Heart right ventricle (tissue), 16 donors: ENCODE data around the gene SCN5A. TPM values are rescaled to one million over a fixed set of nuclear protein-coding genes. Genes with fewer than 3 reads are reported as not detected.

ENCODE experiments used
- ATAC-seq, 8 donors: fragments of 200-7000 bp; cut with Tn5 transposase; one replicate each; pipeline ENCODE4 v1.9.1; 2020; ENCODE audit warnings: mild to moderate bottlenecking in 8 of 8, moderate library complexity in 8 of 8, moderate number of reproducible peaks in 1 of 8
- DNase-seq, 2 donors: peaks; one replicate each; pipeline ENCODE4 v3.0.0-alpha.2; 2020
- H3K27ac ChIP-seq, 10 donors: fragments of 200-600 bp; sonication (generic) in 2 of 10; one replicate each; pipeline versions ENCODE4 v1.5.0 to v1.8.0; 2020 to 2022; ENCODE audit warnings: mild to moderate bottlenecking in 3 of 10
- H3K27me3 ChIP-seq, 7 donors: fragments of 200-600 bp; one replicate each; pipeline ENCODE4 v1.8.0; 2021 to 2022; ENCODE audit warnings: mild to moderate bottlenecking in 2 of 7
- H3K36me3 ChIP-seq, 9 donors: fragments of 200-600 bp; sonication (generic) in 1 of 9; one replicate each; pipeline versions ENCODE4 v1.5.0 to v1.8.0; 2020 to 2022; ENCODE audit warnings: mild to moderate bottlenecking in 2 of 9
- H3K4me1 ChIP-seq, 9 donors: fragments of 200-600 bp; sonication (generic) in 1 of 9; one replicate each; pipeline versions ENCODE4 v1.5.0 to v1.8.0; 2020 to 2022; ENCODE audit warnings: mild to moderate bottlenecking in 4 of 9
- H3K4me3 ChIP-seq, 10 donors: fragments of 200-600 bp; sonication (generic) in 2 of 10; one replicate each; pipeline versions ENCODE4 v1.5.0 to v1.8.0; 2020 to 2022; ENCODE audit warnings: mild to moderate bottlenecking in 7 of 10, moderate library complexity in 2 of 10
- H3K9me3 ChIP-seq, 11 donors: fragments of 200-600 bp in 10 of 11; sonication (generic) in 2 of 11; one replicate each; pipeline versions ENCODE4 v1.5.0 to v1.8.0; 2013 to 2022; ENCODE audit warnings: mild to moderate bottlenecking in 2 of 11, control low read depth in 1 of 11, moderate library complexity in 1 of 11
- WGBS, 2 donors: extraction: QIAGEN DNeasy Blood & Tissue Kit; methylation state at CpG; one replicate each; pipeline ENCODE4 v1.1.7; 2013; ENCODE audit warnings: inconsistent platforms in 1 of 2; 5-methylcytosine and 5-hydroxymethylcytosine counted together
- intact Hi-C, 10 donors: fragments of 100-400 bp; cut with DNase I; formaldehyde crosslinking; loops; one replicate each; pipeline versions ENCODE4 v1.11.1 to v1.14.2; 2022
- polyA plus RNA-seq, 2 donors: library from polyadenylated mRNA; stranded (reverse); fragments of 200-250 nt; gene quantifications; one replicate each; pipeline ENCODE4 v1.2.3, GENCODE V29; 2013
- total RNA-seq, 10 donors: library from RNA; stranded (reverse); fragmentation: NEBNext Ultra II Directional in 3 of 10; extraction: Animal tissue kit (Norgen Biotek cat#: 25700) in 3 of 10; gene quantifications; one replicate each; pipeline versions ENCODE4 v1.2.1 to v1.2.4, GENCODE V29; 2021 to 2023
- TF ChIP-seq, protein P1 (sequence below), 9 donors: fragments of 200-600 bp; sonication (generic) in 2 of 9; IDR thresholded peaks; one replicate each; pipeline versions ENCODE4 v1.5.0 to v1.8.0; 2021 to 2022; ENCODE audit warnings: antibody characterized with exemption in 9 of 9, mild to moderate bottlenecking in 5 of 9, moderate library complexity in 1 of 9
- donor health status: Arrhythmogenic right ventricular cardiomyopathy.
- donor health status: ischemic (EF 13 %, LVEDD 7.1; RV severe dilation, severe dysfunction).
- donor health status: healthy with polysubstance abuse.
- donor health status: DM: no; HTN: yes; CAD: no.
- donor health status: DM: no; HTN: no; CAD: no.
- donor health status: ischemic (EF 25% LVEDD 6.9; RV normal size, moderate dysfunction).
- donor health status: ischemic (EF 25% LVEDD 5.7; RV mildly dilated, moderate dysfunction).
- donor health status: healthy.
- donor health status: DM: yes; HTN: yes; CAD: no.
- donor health status: Ischemic cardiomyopathy.
- donor health status: ischemic (EF 35%, LVEDD 5.7; RV mildly dilated, moderate dysfunction).
- donor health status: nonischemic (EF 11% LVEDD 7.7; RV severe dilation, severe dysfunction).
- donor health status: DM: yes; HTN: yes; CAD: no.
- donor health status: PGD.
- donor health status: ischemic (EF 29% LVEDD 5.4; RV normal size, mild dysfunction).
- donor health status: nonischemic (EF 23%, LVEDD 6.1; RV moderate dilation, normal function).

SCN5A gene
- total and polyA plus RNA-seq, 12 donors = 29.9 to 254 (median 177) TPM

GRCh38 chr3:38610934-38611333 is 38.6 kb downstream of the SCN5A start:
- TF ChIP-seq, protein P1, sequence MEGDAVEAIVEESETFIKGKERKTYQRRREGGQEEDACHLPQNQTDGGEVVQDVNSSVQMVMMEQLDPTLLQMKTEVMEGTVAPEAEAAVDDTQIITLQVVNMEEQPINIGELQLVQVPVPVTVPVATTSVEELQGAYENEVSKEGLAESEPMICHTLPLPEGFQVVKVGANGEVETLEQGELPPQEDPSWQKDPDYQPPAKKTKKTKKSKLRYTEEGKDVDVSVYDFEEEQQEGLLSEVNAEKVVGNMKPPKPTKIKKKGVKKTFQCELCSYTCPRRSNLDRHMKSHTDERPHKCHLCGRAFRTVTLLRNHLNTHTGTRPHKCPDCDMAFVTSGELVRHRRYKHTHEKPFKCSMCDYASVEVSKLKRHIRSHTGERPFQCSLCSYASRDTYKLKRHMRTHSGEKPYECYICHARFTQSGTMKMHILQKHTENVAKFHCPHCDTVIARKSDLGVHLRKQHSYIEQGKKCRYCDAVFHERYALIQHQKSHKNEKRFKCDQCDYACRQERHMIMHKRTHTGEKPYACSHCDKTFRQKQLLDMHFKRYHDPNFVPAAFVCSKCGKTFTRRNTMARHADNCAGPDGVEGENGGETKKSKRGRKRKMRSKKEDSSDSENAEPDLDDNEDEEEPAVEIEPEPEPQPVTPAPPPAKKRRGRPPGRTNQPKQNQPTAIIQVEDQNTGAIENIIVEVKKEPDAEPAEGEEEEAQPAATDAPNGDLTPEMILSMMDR (IDR thresholded peaks at IDR 0.05) = no peak
- intact Hi-C loops = loop anchor here in 1 of 10 donors (5.0 kb wide), 1 partner anchor 36 kb away; the partner anchor contains the start of gene SCN5A
- H3K27me3 ChIP-seq = no peaks in the 10 kb centered on the region
- H3K9me3 ChIP-seq = no peaks in the 10 kb centered on the region
- no peak overlapping the region for H3K27ac ChIP-seq
- H3K36me3 ChIP-seq = peaks cover 0 to 63% (median 0%) of the 10 kb centered on the region in 9 donors
- WGBS, 2 donors = 88 to 90% methylated on average over 5 of the region's 5 CpGs
- no peak for ATAC-seq
- no peak for DNase-seq
- H3K4me3 ChIP-seq = no peak overlapping the region
- peaks cover 0 to 25% (median 15%) of the 10 kb centered on the region in 9 donors for H3K4me1 ChIP-seq

DNA sequence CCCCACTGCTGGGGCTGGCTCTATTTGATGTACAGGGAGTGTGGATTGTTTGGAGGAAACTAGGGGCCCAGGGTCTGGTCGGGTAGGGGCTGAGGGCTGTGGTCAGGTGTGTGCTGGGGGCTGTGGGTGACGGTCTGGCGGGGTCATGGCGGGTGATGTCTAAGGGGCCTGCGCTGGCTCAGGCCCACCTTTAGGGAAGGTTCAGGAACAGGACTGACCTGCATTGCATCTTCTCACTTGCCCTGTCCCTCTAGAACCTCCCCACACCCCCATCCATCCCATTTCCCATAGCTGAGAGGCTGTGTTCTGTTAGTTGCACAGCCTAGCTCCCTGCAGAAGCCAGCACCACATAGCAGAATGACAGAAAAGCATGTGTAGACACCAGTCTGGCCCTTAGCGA is 39.1 kb downstream of the SCN5A start:
- no peak for ATAC-seq
- H3K9me3 ChIP-seq = no peaks in the 10 kb centered on the region
- H3K27me3 ChIP-seq = no peaks in the 10 kb centered on the region
- no peak overlapping the region for H3K4me3 ChIP-seq
- TF ChIP-seq, protein P1 (IDR thresholded peaks at IDR 0.05) = no peak
- H3K4me1 ChIP-seq = peaks cover 0 to 20% (median 12%) of the 10 kb centered on the region in 9 donors
- intact Hi-C loops = loop anchor here in 1 of 10 donors (5.0 kb wide), 1 partner anchor 37 kb away; the partner anchor contains the start of gene SCN5A
- no peak overlapping the region for H3K27ac ChIP-seq
- 90 to 95% methylated on average over 6 of the region's 6 CpGs for WGBS, 2 donors
- peaks cover 0 to 68% (median 0%) of the 10 kb centered on the region in 9 donors for H3K36me3 ChIP-seq
- DNase-seq = no peak

- H3K36me3 ChIP-seq = peaks cover 0 to 77% (median 0%) of the 10 kb centered on the region in 9 donors
- DNase-seq (no peak), ATAC-seq (no peak)
- H3K27me3 ChIP-seq = no peaks in the 10 kb centered on the region
- H3K4me3 ChIP-seq = no peak overlapping the region
- TF ChIP-seq, protein P1 (IDR thresholded peaks at IDR 0.05) = no peak
- no peak overlapping the region for H3K27ac ChIP-seq
- intact Hi-C loops = loop anchor here in 1 of 10 donors (5.0 kb wide), 1 partner anchor 38 kb away; the partner anchor contains the start of gene SCN5A
- WGBS, 2 donors = 88 to 91% methylated on average over 21 of the region's 21 CpGs
- H3K9me3 ChIP-seq = no peaks in the 10 kb centered on the region
- peaks cover 0 to 11% (median 4%) of the 10 kb centered on the region in 9 donors for H3K4me1 ChIP-seq
These were observed 39.9 kb downstream of the SCN5A start for GRCh38 chr3:38609386-38610111.

DNA sequence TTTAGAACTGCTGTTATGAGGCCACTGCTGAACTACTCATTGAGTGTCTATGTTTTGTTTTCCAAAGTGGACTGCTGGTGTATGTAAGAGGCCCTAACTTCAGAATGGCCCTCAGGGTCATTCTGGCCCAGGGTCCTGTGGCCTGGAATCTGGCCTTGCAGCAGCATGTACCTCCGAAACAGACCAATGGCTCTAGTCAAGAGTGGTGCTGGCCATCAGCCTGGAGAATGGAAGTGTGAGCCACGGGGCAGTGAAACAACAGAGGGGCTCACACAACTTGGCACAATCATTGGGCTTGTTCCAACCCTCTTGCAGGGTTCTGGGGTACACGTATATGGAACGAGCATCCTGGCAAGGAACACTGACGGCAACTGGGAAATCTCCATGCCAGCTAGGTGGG is 40.5 kb downstream of the SCN5A start:
- H3K27ac ChIP-seq = no peak overlapping the region

More for the DNA sequence above, 40.5 kb downstream of the SCN5A start:
- Histone ChIP-seq H3K36me3 (peaks cover 0 to 82% (median 0%) of the 10 kb centered on the region in 9 donors), H3K4me1 (peaks cover 0 to 5% (median 0%) of the 10 kb centered on the region in 9 donors), H3K27me3 (no peaks in the 10 kb centered on the region), H3K9me3 (no peaks in the 10 kb centered on the region), H3K4me3 (no peak overlapping the region)
- intact Hi-C loops = no loop called here
- DNase-seq (no peak), ATAC-seq (no peak)
- TF ChIP-seq, protein P1 (IDR thresholded peaks at IDR 0.05) = no peak
- WGBS, 2 donors = 70 to 81% methylated on average over 5 of the region's 5 CpGs
